ENCODE data around the gene ERC1. TPM values are rescaled to one million over a fixed set of nuclear protein-coding genes. Genes with fewer than 3 reads are reported as not detected.

The ERC1 gene
- total and polyA plus RNA-seq, 9 of the 15 experiments (the other 6 are each of a cell fraction or from before 2014, with no cell fraction given): 0.74 to 11.8 (median 4.8) TPM

DNA sequence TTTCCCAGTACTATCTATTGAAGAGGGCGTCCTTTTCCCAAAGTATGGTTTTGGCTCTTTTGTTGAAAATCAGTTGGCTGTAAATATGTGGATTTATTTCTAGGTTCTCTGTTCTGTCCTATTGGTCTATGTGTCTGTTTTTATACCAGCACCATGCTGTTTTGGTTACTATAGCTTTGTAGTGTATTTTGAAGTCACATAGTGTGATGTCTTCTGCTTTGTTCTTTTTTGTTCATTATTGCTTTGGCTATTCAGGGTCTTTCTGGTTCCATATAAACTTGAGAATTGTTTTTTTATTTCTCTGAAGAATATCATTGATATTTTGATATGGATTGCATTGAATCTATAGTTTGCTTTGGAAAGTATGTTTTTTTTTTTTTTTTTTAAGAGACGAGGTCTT, 67.4 kb downstream of the ERC1 start:
- peak; percentile 12 for TF ChIP-seq RBM25 (IDR thresholded peaks at IDR 0.05; ENCODE audit: low read depth, low read length, severe bottlenecking)
- TF ChIP-seq SRF (CRISPR knock-in tag; IDR thresholded peaks at IDR 0.05): no peak
- ChIA-PET CTCF (ENCODE audit: low intra/inter-chr PET ratio) (no interaction called here), POLR2A (no interaction called here)
- Histone ChIP-seq H3K36me3 (ENCODE audit: control insufficient read depth, insufficient read depth, low read length) (no peaks in the 10 kb centered on the region), H3K27me3 (ENCODE audit: control insufficient read depth in 2 of 2, insufficient read depth in 2 of 2, low read length in 2 of 2) (no peaks in the 10 kb centered on the region), H3K9ac (ENCODE audit: insufficient read depth in 1 of 2, low read depth in 2 of 2, low read length in 2 of 2) (no peak overlapping the region), H2AFZ (ENCODE audit: low read depth, low read length) (no peak overlapping the region), H3K9me3 (replicated peaks; ENCODE audit: control insufficient read depth, insufficient read depth, low read depth, low read length) (peaks cover 6% of the 10 kb centered on the region), H3K4me2 (ENCODE audit: insufficient read depth, low read length) (no peak overlapping the region), H3K79me2 (ENCODE audit: control insufficient read depth, insufficient read depth, low read length) (no peaks in the 10 kb centered on the region), H3K27ac (ENCODE audit: extremely low read depth, low read depth, low read length) (no peak overlapping the region), H3K9me1 (ENCODE audit: control insufficient read depth, insufficient read depth, low read length) (no peaks in the 10 kb centered on the region), H3K4me3 (no peak overlapping the region), H3K4me1 (replicated peaks in 1 of 2; ENCODE audit: control insufficient read depth in 2 of 2, insufficient read depth in 2 of 2, low read length in 2 of 2) (no peaks in the 10 kb centered on the region), H4K20me1 (replicated peaks; ENCODE audit: control insufficient read depth, insufficient read depth, low read length) (no peaks in the 10 kb centered on the region)
- 100% methylated on average over 1 of the region's 2 CpGs for WGBS (ENCODE audit: insufficient coverage, low coverage, missing lambda C conversion rate)
- ATAC-seq (no peak), DNase-seq (ENCODE audit: extremely low read depth in 1 of 4, low spot score in 3 of 4) (no peak), FAIRE-seq (no peak)
- in situ Hi-C loops (cut with MboI) (no loop called here), intact Hi-C loops (cut with micrococcal nuclease) (no loop called here)
- BruUV-seq (replicated peaks): no TSS peak

- Histone ChIP-seq H2AFZ (ENCODE audit: low read depth, low read length) (no peak overlapping the region), H3K27ac (ENCODE audit: extremely low read depth, low read depth, low read length) (no peak overlapping the region), H3K27me3 (ENCODE audit: control insufficient read depth in 2 of 2, insufficient read depth in 2 of 2, low read length in 2 of 2) (no peaks in the 10 kb centered on the region), H3K4me3 (no peak overlapping the region), H3K9me1 (ENCODE audit: control insufficient read depth, insufficient read depth, low read length) (no peaks in the 10 kb centered on the region), H3K4me1 (replicated peaks in 1 of 2; ENCODE audit: control insufficient read depth in 2 of 2, insufficient read depth in 2 of 2, low read length in 2 of 2) (no peaks in the 10 kb centered on the region), H3K9me3 (replicated peaks; ENCODE audit: control insufficient read depth, insufficient read depth, low read depth, low read length) (peaks cover 6% of the 10 kb centered on the region), H3K4me2 (ENCODE audit: insufficient read depth, low read length) (no peak overlapping the region), H4K20me1 (replicated peaks; ENCODE audit: control insufficient read depth, insufficient read depth, low read length) (no peaks in the 10 kb centered on the region), H3K36me3 (ENCODE audit: control insufficient read depth, insufficient read depth, low read length) (no peaks in the 10 kb centered on the region), H3K9ac (ENCODE audit: insufficient read depth in 1 of 2, low read depth in 2 of 2, low read length in 2 of 2) (no peak overlapping the region), H3K79me2 (ENCODE audit: control insufficient read depth, insufficient read depth, low read length) (no peaks in the 10 kb centered on the region)
- intact Hi-C loops (cut with micrococcal nuclease) (no loop called here), in situ Hi-C loops (cut with MboI) (no loop called here)
- ChIA-PET POLR2A (no interaction called here), CTCF (ENCODE audit: low intra/inter-chr PET ratio) (no interaction called here)
- DNase-seq (ENCODE audit: extremely low read depth in 1 of 4, low spot score in 3 of 4): no peak
- no TSS peak for BruUV-seq (replicated peaks)
- no peak for ATAC-seq
- FAIRE-seq: no peak
- TF ChIP-seq SMC3 (conservative IDR thresholded peaks at IDR 0.05; ENCODE audit: insufficient read depth, low read depth, low read length) (no peak), CEBPG (CRISPR knock-in tag; IDR thresholded peaks at IDR 0.05) (no peak), CEBPG (tag; conservative IDR thresholded peaks at IDR 0.05 in 1 of 2, IDR thresholded peaks at IDR 0.05 in 1 of 2) (no peak), EHMT2 (IDR thresholded peaks at IDR 0.05) (no peak), ZNF561 (CRISPR knock-in tag; conservative IDR thresholded peaks at IDR 0.05) (no peak), JUNB (CRISPR knock-in tag; conservative IDR thresholded peaks at IDR 0.05) (no peak), PPARD (CRISPR knock-in tag; IDR thresholded peaks at IDR 0.05) (no peak), POLR3G (IDR thresholded peaks at IDR 0.05; ENCODE audit: extremely low read depth, insufficient read length, insufficient replicate concordance) (no peak), ZBED1 (IDR thresholded peaks at IDR 0.05) (no peak), KAT8 (IDR thresholded peaks at IDR 0.05; ENCODE audit: low read depth) (no peak), SMARCC2 (IDR thresholded peaks at IDR 0.05; ENCODE audit: low read depth) (no peak), ZNF12 (CRISPR knock-in tag; IDR thresholded peaks at IDR 0.05) (no peak), RBM17 (IDR thresholded peaks at IDR 0.05; ENCODE audit: borderline replicate concordance, low read depth, low read length) (no peak), RBFOX2 (IDR thresholded peaks at IDR 0.05; ENCODE audit: low read depth, low read length) (no peak)
- TF ChIP-seq, protein P1, sequence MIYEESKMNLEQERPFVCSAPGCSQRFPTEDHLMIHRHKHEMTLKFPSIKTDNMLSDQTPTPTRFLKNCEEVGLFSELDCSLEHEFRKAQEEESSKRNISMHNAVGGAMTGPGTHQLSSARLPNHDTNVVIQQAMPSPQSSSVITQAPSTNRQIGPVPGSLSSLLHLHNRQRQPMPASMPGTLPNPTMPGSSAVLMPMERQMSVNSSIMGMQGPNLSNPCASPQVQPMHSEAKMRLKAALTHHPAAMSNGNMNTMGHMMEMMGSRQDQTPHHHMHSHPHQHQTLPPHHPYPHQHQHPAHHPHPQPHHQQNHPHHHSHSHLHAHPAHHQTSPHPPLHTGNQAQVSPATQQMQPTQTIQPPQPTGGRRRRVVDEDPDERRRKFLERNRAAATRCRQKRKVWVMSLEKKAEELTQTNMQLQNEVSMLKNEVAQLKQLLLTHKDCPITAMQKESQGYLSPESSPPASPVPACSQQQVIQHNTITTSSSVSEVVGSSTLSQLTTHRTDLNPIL (CRISPR knock-in tag; IDR thresholded peaks at IDR 0.05): no peak
- TF ChIP-seq, protein P2, sequence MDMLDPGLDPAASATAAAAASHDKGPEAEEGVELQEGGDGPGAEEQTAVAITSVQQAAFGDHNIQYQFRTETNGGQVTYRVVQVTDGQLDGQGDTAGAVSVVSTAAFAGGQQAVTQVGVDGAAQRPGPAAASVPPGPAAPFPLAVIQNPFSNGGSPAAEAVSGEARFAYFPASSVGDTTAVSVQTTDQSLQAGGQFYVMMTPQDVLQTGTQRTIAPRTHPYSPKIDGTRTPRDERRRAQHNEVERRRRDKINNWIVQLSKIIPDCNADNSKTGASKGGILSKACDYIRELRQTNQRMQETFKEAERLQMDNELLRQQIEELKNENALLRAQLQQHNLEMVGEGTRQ (CRISPR knock-in tag; IDR thresholded peaks at IDR 0.05): no peak
These were observed 68.1 kb downstream of the ERC1 start for GRCh38 chr12:1059162-1059561.

Measured in K562 (cell line).